HepG2 (cell line): ENCODE data around the gene CTDNEP1. TPM values are rescaled to one million over a fixed set of nuclear protein-coding genes. Genes with fewer than 3 reads are reported as not detected.

Source experiments
- ATRX ChIP-seq: sonication (generic); formaldehyde crosslinking; IDR thresholded peaks from 2 replicates; pipeline ENCODE4 v1.4.0; 2020; ENCODE audit warnings: missing genetic modification reagents, borderline replicate concordance
- FOXA3 ChIP-seq: IDR thresholded peaks from 2 replicates; pipeline ENCODE4 v1.6.1; 2016; ENCODE audit warnings: missing genetic modification reagents, missing compliant biosample characterization
- MBD4 ChIP-seq: IDR thresholded peaks from 2 replicates; pipeline ENCODE4 v1.6.1; 2012; ENCODE audit warnings: low read length, inconsistent platforms, borderline replicate concordance
- NR2F6 ChIP-seq, 2 experiments: IDR thresholded peaks; 2 replicates each; pipeline ENCODE4 v1.6.1; 2016; ENCODE audit warnings: antibody characterized with exemption in 1 of 2, mild to moderate bottlenecking in 1 of 2
- POLR2A ChIP-seq, 2 experiments: IDR thresholded peaks; 2 replicates each; pipeline ENCODE4 v1.6.1; 2011; ENCODE audit warnings: low read depth in 2 of 2, low read length in 2 of 2, mild to moderate bottlenecking in 1 of 2, moderate library complexity in 1 of 2; ENCODE audit not compliant: insufficient read depth in 1 of 2
- RELA ChIP-seq: sonication (generic); formaldehyde crosslinking; IDR thresholded peaks from 2 replicates; pipeline ENCODE4 v1.4.0; 2020; ENCODE audit warnings: missing genetic modification reagents
- SALL2 ChIP-seq: sonication (generic); formaldehyde crosslinking; IDR thresholded peaks from 2 replicates; pipeline ENCODE4 v1.8.1; 2023; ENCODE audit warnings: mild to moderate bottlenecking, missing genetic modification reagents, inconsistent platforms
- SNAPC2 ChIP-seq: sonication (generic); formaldehyde crosslinking; IDR thresholded peaks from 2 replicates; pipeline ENCODE4 v1.8.1; 2022; ENCODE audit warnings: mild to moderate bottlenecking, missing genetic modification reagents
- SPEN ChIP-seq: sonication (generic); formaldehyde crosslinking; IDR thresholded peaks from 2 replicates; pipeline ENCODE4 v1.5.1; 2020; ENCODE audit warnings: low read depth, mild to moderate bottlenecking, missing genetic modification reagents
- ZBTB21 ChIP-seq: sonication (generic); formaldehyde crosslinking; IDR thresholded peaks from 2 replicates; pipeline ENCODE4 v1.4.0; 2020; ENCODE audit warnings: missing genetic modification reagents
- ZFP82 ChIP-seq: sonication (generic); formaldehyde crosslinking; IDR thresholded peaks from 2 replicates; pipeline ENCODE4 v1.5.1; 2020; ENCODE audit warnings: mild to moderate bottlenecking, missing genetic modification reagents, borderline replicate concordance
- polyA plus RNA-seq, 8 experiments: library from polyadenylated mRNA; depleted of rRNA in 3 of 8; stranded (reverse) in 7 of 8; unstranded in 1 of 8; fragments of >200 nt; fragmentation: Illumina TruSeq in 4 of 8; extraction: Trizol in 4 of 8; gene quantifications; 2 replicates each; pipeline versions ENCODE4 v1.2.1 to v1.2.3, GENCODE V29; 2011 to 2016; ENCODE audit warnings: low read depth in 4 of 8, missing spikeins in 1 of 8, mixed read lengths in 1 of 8; ENCODE audit not compliant: insufficient read depth in 1 of 8
- total RNA-seq, 5 experiments: library from RNA; depleted of rRNA; stranded (reverse); fragments of >200 nt; fragmentation: Illumina TruSeq; extraction: Trizol; gene quantifications; 2 replicates each; pipeline ENCODE4 v1.2.3, GENCODE V29; 2016; ENCODE audit warnings: low read depth in 1 of 5
- TF ChIP-seq, protein P1 (sequence below): sonication (generic); formaldehyde crosslinking; IDR thresholded peaks from 2 replicates; pipeline ENCODE4 v1.4.0; 2020; ENCODE audit warnings: low read depth, missing genetic modification reagents
- TF ChIP-seq, protein P2 (sequence below): sonication (generic); formaldehyde crosslinking; IDR thresholded peaks from 2 replicates; pipeline ENCODE4 v1.4.0; 2020; ENCODE audit warnings: missing genetic modification reagents
- TF ChIP-seq, protein P3 (sequence below): sonication (generic); formaldehyde crosslinking; conservative IDR thresholded peaks from 2 replicates; pipeline ENCODE4 v1.8.0; 2022; ENCODE audit warnings: low read depth, missing genetic modification reagents
- TF ChIP-seq, protein P4 (sequence below): sonication (generic); formaldehyde crosslinking; IDR thresholded peaks from 2 replicates; pipeline ENCODE4 v1.4.0; 2020; ENCODE audit warnings: mild to moderate bottlenecking, missing genetic modification reagents
- TF ChIP-seq, protein P5 (sequence below): sonication (generic); formaldehyde crosslinking; IDR thresholded peaks from 2 replicates; pipeline ENCODE4 v1.8.1; 2023; ENCODE audit warnings: mild to moderate bottlenecking, missing genetic modification reagents

Gene CTDNEP1
- total and polyA plus RNA-seq, 2 of the 13 experiments (the other 11 are each of a cell fraction or from before 2014, with no cell fraction given) = 19.8 to 118 TPM

DNA sequence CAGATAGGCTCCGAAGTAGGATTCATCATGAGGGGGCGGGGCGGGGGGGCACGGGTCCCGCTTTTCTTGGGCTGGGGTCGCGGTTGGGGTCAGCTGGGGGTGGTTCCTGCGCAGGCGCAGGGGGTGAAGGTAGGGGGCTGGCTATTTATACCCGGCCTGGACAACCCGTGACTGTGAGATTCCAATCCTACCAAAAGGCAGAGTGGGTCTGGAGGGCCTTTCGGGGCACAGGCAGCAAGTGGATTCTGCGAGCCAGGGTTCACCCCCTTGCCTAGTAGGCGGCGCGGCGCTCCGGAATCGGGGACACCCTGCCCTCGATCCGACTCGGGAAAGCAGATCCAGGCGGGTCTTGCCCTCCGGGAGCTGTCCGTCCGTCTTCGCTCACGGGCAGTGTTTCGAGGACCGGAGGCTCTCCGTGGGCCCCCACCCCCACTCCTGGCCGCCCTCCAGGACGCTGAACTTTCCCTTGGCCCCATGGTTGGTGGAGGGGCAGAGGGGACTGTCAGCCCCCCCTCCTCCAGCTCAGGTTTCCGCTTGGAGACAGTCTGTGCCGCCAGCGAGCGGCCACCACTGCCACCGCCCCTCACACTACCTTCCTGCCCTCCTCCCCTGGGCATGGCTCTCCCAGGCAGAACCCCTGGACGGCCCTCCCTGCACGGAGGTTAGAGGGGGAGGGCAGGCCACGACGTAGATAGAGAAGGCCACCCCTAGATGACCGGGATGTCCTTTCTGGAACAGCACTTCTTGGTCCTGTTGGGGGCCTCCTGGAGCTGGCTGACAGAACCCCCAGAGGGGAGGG, 30.6 kb upstream of the CTDNEP1 start (continued):
- TF ChIP-seq, protein P1, sequence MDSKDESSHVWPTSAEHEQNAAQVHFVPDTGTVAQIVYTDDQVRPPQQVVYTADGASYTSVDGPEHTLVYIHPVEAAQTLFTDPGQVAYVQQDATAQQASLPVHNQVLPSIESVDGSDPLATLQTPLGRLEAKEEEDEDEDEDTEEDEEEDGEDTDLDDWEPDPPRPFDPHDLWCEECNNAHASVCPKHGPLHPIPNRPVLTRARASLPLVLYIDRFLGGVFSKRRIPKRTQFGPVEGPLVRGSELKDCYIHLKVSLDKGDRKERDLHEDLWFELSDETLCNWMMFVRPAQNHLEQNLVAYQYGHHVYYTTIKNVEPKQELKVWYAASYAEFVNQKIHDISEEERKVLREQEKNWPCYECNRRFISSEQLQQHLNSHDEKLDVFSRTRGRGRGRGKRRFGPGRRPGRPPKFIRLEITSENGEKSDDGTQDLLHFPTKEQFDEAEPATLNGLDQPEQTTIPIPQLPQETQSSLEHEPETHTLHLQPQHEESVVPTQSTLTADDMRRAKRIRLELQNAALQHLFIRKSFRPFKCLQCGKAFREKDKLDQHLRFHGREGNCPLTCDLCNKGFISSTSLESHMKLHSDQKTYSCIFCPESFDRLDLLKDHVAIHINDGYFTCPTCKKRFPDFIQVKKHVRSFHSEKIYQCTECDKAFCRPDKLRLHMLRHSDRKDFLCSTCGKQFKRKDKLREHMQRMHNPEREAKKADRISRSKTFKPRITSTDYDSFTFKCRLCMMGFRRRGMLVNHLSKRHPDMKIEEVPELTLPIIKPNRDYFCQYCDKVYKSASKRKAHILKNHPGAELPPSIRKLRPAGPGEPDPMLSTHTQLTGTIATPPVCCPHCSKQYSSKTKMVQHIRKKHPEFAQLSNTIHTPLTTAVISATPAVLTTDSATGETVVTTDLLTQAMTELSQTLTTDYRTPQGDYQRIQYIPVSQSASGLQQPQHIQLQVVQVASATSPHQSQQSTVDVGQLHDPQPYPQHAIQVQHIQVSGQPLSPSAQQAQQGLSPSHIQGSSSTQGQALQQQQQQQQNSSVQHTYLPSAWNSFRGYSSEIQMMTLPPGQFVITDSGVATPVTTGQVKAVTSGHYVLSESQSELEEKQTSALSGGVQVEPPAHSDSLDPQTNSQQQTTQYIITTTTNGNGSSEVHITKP = no peak
- TF ChIP-seq, protein P2, sequence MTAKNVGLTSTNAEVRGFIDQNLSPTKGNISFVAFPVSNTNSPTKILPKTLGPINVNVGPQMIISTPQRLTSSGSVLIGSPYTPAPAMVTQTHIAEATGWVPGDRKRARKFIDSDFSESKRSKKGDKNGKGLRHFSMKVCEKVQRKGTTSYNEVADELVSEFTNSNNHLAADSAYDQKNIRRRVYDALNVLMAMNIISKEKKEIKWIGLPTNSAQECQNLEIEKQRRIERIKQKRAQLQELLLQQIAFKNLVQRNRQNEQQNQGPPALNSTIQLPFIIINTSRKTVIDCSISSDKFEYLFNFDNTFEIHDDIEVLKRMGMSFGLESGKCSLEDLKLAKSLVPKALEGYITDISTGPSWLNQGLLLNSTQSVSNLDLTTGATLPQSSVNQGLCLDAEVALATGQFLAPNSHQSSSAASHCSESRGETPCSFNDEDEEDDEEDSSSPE = 0 out of 2 replicates have a peak, but pooled peaks have one; percentile 17
- TF ChIP-seq, protein P3, sequence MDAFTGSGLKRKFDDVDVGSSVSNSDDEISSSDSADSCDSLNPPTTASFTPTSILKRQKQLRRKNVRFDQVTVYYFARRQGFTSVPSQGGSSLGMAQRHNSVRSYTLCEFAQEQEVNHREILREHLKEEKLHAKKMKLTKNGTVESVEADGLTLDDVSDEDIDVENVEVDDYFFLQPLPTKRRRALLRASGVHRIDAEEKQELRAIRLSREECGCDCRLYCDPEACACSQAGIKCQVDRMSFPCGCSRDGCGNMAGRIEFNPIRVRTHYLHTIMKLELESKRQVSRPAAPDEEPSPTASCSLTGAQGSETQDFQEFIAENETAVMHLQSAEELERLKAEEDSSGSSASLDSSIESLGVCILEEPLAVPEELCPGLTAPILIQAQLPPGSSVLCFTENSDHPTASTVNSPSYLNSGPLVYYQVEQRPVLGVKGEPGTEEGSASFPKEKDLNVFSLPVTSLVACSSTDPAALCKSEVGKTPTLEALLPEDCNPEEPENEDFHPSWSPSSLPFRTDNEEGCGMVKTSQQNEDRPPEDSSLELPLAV (CRISPR knock-in tag) = no peak
- TF ChIP-seq RELA (peak; percentile 34; the same call in 1 of the 2 replicates), SPEN (CRISPR knock-in tag) (peak; percentile 35; the same call in 1 of the 2 replicates), FOXA3 (CRISPR knock-in tag) (0 out of 2 replicates have a peak, but pooled peaks have one; percentile 6), NR2F6 (IDR thresholded peaks at IDR 0.05) (peak; percentile 29), NR2F6 (CRISPR knock-in tag; IDR thresholded peaks at IDR 0.05) (no peak), ZFP82 (CRISPR knock-in tag) (0 out of 2 replicates have a peak, but pooled peaks have one; percentile 46), ZBTB21 (CRISPR knock-in tag) (no peak), POLR2A (IDR thresholded peaks at IDR 0.05; ENCODE audit: insufficient read depth in 1 of 2, low read depth in 2 of 2, low read length in 2 of 2) (0 out of 4 replicates have a peak, but pooled peaks of 1 of the 2 experiments have one; percentile 2), SNAPC2 (CRISPR knock-in tag) (0 out of 2 replicates have a peak, but pooled peaks have one; percentile 55), SALL2 (CRISPR knock-in tag) (0 out of 2 replicates have a peak, but pooled peaks have one; percentile 36), MBD4 (no peak), ATRX (CRISPR knock-in tag) (no peak)
- TF ChIP-seq, protein P4, sequence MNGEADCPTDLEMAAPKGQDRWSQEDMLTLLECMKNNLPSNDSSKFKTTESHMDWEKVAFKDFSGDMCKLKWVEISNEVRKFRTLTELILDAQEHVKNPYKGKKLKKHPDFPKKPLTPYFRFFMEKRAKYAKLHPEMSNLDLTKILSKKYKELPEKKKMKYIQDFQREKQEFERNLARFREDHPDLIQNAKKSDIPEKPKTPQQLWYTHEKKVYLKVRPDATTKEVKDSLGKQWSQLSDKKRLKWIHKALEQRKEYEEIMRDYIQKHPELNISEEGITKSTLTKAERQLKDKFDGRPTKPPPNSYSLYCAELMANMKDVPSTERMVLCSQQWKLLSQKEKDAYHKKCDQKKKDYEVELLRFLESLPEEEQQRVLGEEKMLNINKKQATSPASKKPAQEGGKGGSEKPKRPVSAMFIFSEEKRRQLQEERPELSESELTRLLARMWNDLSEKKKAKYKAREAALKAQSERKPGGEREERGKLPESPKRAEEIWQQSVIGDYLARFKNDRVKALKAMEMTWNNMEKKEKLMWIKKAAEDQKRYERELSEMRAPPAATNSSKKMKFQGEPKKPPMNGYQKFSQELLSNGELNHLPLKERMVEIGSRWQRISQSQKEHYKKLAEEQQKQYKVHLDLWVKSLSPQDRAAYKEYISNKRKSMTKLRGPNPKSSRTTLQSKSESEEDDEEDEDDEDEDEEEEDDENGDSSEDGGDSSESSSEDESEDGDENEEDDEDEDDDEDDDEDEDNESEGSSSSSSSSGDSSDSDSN = peak; percentile 31; the same call in 1 of the 2 replicates
- TF ChIP-seq, protein P5, sequence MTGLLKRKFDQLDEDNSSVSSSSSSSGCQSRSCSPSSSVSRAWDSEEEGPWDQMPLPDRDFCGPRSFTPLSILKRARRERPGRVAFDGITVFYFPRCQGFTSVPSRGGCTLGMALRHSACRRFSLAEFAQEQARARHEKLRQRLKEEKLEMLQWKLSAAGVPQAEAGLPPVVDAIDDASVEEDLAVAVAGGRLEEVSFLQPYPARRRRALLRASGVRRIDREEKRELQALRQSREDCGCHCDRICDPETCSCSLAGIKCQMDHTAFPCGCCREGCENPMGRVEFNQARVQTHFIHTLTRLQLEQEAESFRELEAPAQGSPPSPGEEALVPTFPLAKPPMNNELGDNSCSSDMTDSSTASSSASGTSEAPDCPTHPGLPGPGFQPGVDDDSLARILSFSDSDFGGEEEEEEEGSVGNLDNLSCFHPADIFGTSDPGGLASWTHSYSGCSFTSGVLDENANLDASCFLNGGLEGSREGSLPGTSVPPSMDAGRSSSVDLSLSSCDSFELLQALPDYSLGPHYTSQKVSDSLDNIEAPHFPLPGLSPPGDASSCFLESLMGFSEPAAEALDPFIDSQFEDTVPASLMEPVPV (CRISPR knock-in tag) = 0 out of 2 replicates have a peak, but pooled peaks have one; percentile 19
